Colonic mucosa (tissue), 4 donors: ENCODE data around the gene THSD7B. TPM values are rescaled to one million over a fixed set of nuclear protein-coding genes. Genes with fewer than 3 reads are reported as not detected.

ENCODE experiments used
- DNase-seq: peaks from one replicate; pipeline ENCODE4 v3.0.0-alpha.2; 2020
- H3K27ac ChIP-seq: fragments of 200-600 bp; one replicate; pipeline ENCODE4 v1.8.0; 2021
- H3K27me3 ChIP-seq: fragments of 200-600 bp; one replicate; pipeline ENCODE4 v1.8.0; 2021
- H3K36me3 ChIP-seq: fragments of 200-600 bp; one replicate; pipeline ENCODE4 v1.8.0; 2021
- H3K4me1 ChIP-seq: fragments of 200-600 bp; one replicate; pipeline ENCODE4 v1.8.0; 2021; ENCODE audit warnings: mild to moderate bottlenecking
- H3K4me3 ChIP-seq: fragments of 200-600 bp; one replicate; pipeline ENCODE4 v1.8.0; 2021
- H3K9ac ChIP-seq, 2 donors: one replicate each; pipeline ENCODE4 v1.7.0; 2013; ENCODE audit warnings: control low read depth in 2 of 2, low read depth in 2 of 2, low read length in 2 of 2
- H3K9me3 ChIP-seq: fragments of 200-600 bp; one replicate; pipeline ENCODE4 v1.8.0; 2021
- intact Hi-C: fragments of 100-400 bp; cut with DNase I; formaldehyde crosslinking; loops from one replicate; pipeline ENCODE4 v1.14.1; 2022
- total RNA-seq, 2 donors: library from RNA; stranded (reverse); fragmentation: NEBNext Ultra II Directional in 1 of 2; extraction: Animal tissue kit (Norgen Biotek cat#: 25700) in 1 of 2; gene quantifications; one replicate each; pipeline ENCODE4 v1.2.1, GENCODE V29; 2021
- TF ChIP-seq, protein P1 (sequence below): fragments of 200-600 bp; IDR thresholded peaks from one replicate; pipeline ENCODE4 v1.8.0; 2022; ENCODE audit warnings: antibody characterized with exemption, mild to moderate bottlenecking
- donor health status: healthy.
- donor health status: DM: no; HTN: no; CAD: no.
- donor health status: DM: no; HTN: no; CAD: no.

The THSD7B gene
- total RNA-seq, 2 donors from 2014 or later = 0.05 to 0.29 TPM

DNA sequence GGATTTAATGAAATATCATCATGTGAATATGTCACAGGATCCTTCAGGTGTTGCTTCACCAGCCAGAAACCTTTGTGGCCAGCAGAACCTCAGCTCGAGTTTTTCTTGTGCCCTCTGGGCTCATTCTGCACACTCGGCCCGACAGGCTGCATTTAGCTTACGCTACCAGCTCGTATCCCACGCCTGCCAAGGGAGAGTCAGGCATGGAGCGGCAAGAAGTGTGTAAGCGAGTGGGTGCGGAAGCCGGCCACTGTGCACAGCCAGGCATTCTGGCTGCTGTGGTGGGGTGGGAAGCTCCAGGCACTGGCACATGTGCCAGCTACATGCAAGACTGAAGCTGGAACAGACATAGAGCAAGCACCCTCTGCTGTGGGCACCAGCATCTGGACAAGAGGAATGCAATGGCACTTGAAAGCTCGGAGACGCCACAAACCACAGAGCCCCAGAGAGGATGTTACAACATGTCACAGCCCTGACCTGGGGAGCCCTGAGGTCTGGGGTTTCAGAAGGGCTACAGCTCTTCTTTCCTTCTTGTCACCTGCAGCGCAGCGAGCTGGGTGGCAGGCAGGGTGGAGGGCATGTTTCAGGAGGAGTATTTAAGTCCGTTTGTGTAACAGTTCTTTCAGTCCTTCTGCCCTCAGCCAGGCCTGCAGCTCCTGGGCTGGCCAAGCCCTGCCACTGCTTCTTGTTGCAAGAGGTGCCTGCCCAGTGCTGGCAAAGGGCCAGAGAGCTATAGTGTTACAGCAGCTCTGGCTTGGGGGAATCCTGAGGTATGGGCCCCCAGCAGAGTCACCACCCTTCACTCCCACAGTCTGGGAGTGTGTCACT, 941.7 kb downstream of the THSD7B start:
- Histone ChIP-seq H3K27me3 (no peaks in the 10 kb centered on the region), H3K4me3 (no peak overlapping the region), H3K9me3 (no peaks in the 10 kb centered on the region), H3K27ac (no peak overlapping the region), H3K9ac (no peak overlapping the region), H3K4me1 (no peaks in the 10 kb centered on the region), H3K36me3 (no peaks in the 10 kb centered on the region)
- TF ChIP-seq, protein P1, sequence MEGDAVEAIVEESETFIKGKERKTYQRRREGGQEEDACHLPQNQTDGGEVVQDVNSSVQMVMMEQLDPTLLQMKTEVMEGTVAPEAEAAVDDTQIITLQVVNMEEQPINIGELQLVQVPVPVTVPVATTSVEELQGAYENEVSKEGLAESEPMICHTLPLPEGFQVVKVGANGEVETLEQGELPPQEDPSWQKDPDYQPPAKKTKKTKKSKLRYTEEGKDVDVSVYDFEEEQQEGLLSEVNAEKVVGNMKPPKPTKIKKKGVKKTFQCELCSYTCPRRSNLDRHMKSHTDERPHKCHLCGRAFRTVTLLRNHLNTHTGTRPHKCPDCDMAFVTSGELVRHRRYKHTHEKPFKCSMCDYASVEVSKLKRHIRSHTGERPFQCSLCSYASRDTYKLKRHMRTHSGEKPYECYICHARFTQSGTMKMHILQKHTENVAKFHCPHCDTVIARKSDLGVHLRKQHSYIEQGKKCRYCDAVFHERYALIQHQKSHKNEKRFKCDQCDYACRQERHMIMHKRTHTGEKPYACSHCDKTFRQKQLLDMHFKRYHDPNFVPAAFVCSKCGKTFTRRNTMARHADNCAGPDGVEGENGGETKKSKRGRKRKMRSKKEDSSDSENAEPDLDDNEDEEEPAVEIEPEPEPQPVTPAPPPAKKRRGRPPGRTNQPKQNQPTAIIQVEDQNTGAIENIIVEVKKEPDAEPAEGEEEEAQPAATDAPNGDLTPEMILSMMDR = no peak
- DNase-seq = no peak
- intact Hi-C loops = no loop called here

DNA sequence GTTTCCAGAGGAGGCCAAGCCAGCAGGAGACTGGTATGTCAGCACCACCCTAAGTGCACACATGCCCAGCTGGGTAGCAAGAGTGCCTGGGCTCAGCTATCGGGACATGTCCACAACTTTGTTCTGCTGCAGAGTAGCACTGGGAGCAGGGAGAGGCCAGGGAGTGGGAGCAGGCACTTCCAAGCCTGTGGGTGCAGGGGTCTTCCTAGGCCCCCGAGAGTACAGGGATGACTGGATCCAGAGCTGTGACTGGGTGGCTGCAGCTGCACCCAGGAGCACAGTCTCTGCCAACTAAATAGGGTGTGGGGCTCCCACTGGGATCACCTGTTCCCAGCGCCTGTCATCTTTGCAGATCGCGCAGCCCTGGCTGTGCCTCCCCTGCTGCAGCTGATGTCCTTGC, 943.0 kb downstream of the THSD7B start:
- no peak for DNase-seq
- no peaks in the 10 kb centered on the region for H3K27me3 ChIP-seq

DNA sequence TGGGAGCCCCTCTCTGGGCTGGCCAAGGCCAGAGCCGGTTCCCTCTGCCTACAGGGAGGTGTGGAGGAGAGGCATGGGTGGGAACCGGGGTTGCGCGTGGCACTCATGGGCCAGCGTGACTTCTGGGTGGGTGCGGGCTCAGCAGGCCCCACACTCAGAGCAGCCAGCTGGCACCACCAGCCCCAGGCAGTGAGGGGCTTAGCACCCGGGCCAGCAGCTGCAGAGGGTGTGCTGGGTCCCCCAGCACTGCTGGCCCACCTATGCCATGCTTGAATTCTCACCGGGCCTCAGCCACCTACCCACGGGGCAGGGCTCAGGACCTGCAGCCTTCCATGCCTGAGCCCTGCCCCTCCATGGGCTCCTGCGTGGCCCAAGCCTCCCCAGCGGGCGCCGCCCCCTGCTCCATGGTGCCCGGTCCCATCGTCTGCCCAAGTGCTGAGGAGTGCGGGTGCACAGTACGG, 950.4 kb downstream of the THSD7B start:
- no peaks in the 10 kb centered on the region for H3K27me3 ChIP-seq
- intact Hi-C loops = no loop called here
- no peaks in the 10 kb centered on the region for H3K4me1 ChIP-seq
- H3K4me3 ChIP-seq = no peak overlapping the region
- TF ChIP-seq, protein P1 = no peak
- H3K36me3 ChIP-seq = no peaks in the 10 kb centered on the region
- no peak overlapping the region for H3K27ac ChIP-seq
- no peaks in the 10 kb centered on the region for H3K9me3 ChIP-seq
- DNase-seq = no peak
- H3K9ac ChIP-seq = no peak overlapping the region

More for the DNA sequence above, 943.0 kb downstream of the THSD7B start:
- Histone ChIP-seq H3K4me1 (no peaks in the 10 kb centered on the region), H3K9ac (no peak overlapping the region), H3K4me3 (no peak overlapping the region), H3K27ac (no peak overlapping the region), H3K36me3 (no peaks in the 10 kb centered on the region), H3K9me3 (no peaks in the 10 kb centered on the region)
- intact Hi-C loops = no loop called here
- TF ChIP-seq, protein P1 = no peak

DNA sequence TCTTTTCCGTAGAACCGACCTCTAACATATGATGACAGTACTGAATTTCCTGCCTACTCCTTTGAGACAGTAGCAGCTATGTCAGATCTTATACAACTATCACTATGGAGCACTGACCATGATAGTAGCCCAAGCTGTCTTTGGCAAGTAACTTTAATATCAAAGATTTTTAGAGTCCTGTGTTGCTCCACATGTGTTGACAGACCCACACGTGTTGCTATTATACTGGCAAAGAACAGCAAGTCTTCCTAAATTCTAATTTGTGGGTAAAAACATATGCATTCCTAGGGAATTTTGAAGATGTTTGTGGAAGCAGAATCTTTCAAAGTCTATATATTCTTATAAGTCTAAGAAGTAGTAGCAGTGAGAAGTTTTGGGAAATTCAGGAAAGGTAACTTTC, 953.4 kb downstream of the THSD7B start:
- TF ChIP-seq, protein P1 = no peak
- H3K9ac ChIP-seq = no peak overlapping the region
- H3K9me3 ChIP-seq = no peaks in the 10 kb centered on the region
- no peak for DNase-seq
- H3K27ac ChIP-seq = no peak overlapping the region
- no peaks in the 10 kb centered on the region for H3K27me3 ChIP-seq
- H3K4me3 ChIP-seq = no peak overlapping the region
- H3K36me3 ChIP-seq = no peaks in the 10 kb centered on the region
- intact Hi-C loops = no loop called here
- no peaks in the 10 kb centered on the region for H3K4me1 ChIP-seq

DNA sequence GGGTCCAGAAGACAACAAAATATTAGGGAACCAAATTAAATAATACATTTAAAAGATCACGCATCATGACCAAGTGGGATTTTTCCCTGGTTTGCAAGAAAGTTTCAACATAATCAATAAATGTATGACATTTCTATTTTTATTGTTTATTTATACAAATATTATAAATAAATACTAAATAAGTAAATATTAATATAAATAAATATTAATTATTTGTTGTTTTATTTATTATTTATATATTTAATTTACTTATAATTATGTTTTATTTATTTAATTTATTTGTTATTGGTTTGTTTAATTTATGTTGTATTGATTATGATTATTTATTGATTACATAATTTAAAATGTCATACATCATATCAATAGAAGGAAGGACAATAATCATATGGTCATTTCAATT, 956.4 kb downstream of the THSD7B start:
- H3K27me3 ChIP-seq = no peaks in the 10 kb centered on the region
- no peak overlapping the region for H3K4me3 ChIP-seq
- H3K9ac ChIP-seq = no peak overlapping the region
- no peak for DNase-seq
- H3K36me3 ChIP-seq = no peaks in the 10 kb centered on the region
- H3K9me3 ChIP-seq = no peaks in the 10 kb centered on the region
- TF ChIP-seq, protein P1 = no peak
- no peaks in the 10 kb centered on the region for H3K4me1 ChIP-seq
- intact Hi-C loops = no loop called here
- H3K27ac ChIP-seq = no peak overlapping the region
